Ectodermal cell (in vitro differentiated cells): ENCODE results near the gene KLHDC10.

Experiments used
- H3K27ac ChIP-seq: 2 replicates; pipeline ENCODE4 v1.7.0; 2013; ENCODE audit warnings: mild to moderate bottlenecking, low read depth, low read length; ENCODE audit not compliant: insufficient read depth, poor library complexity, severe bottlenecking
- H3K27me3 ChIP-seq: 2 replicates; pipeline ENCODE4 v1.7.0; 2013; ENCODE audit warnings: mild to moderate bottlenecking, low read length; ENCODE audit not compliant: insufficient read depth, control insufficient read depth, poor library complexity, severe bottlenecking
- H3K36me3 ChIP-seq: one replicate; pipeline ENCODE4 v1.7.0; 2013; ENCODE audit warnings: low read length; ENCODE audit not compliant: control insufficient read depth, insufficient read depth
- H3K4me1 ChIP-seq: one replicate; pipeline ENCODE4 v1.7.0; 2013; ENCODE audit warnings: low read length; ENCODE audit not compliant: control insufficient read depth, insufficient read depth
- H3K4me3 ChIP-seq: 2 replicates; pipeline ENCODE4 v1.7.0; 2013; ENCODE audit warnings: low read depth, low read length, control low read depth; ENCODE audit not compliant: insufficient read depth
- H3K9me3 ChIP-seq: 2 replicates; pipeline ENCODE4 v1.7.0; 2013; ENCODE audit warnings: mild to moderate bottlenecking, low read length, moderate library complexity; ENCODE audit not compliant: control insufficient read depth
- WGBS, 2 experiments: methylation state at CpG; one replicate each; pipeline ENCODE4 v1.1.7; 2013; ENCODE audit warnings: missing lambda C conversion rate in 2 of 2; 5-methylcytosine and 5-hydroxymethylcytosine counted together

KLHDC10 gene

GRCh38 chr7:130146693-130147405, 76.5 kb downstream of the KLHDC10 start:
- Histone ChIP-seq H3K9me3 (no peaks in the 10 kb centered on the region), H3K27ac (no peak overlapping the region), H3K36me3 (no peaks in the 10 kb centered on the region), H3K4me3 (no peak overlapping the region), H3K4me1 (peaks cover 9% of the 10 kb centered on the region), H3K27me3 (no peaks in the 10 kb centered on the region)
- 92 to 94% methylated on average over 9 of the region's 9 CpGs for WGBS, 2 experiments

- H3K36me3 ChIP-seq: no peaks in the 10 kb centered on the region
- H3K4me1 ChIP-seq: peaks cover 1% of the 10 kb centered on the region
- no peak overlapping the region for H3K4me3 ChIP-seq
- 92 to 95% methylated on average over 14 of the region's 14 CpGs for WGBS, 2 experiments
- no peaks in the 10 kb centered on the region for H3K9me3 ChIP-seq
- no peaks in the 10 kb centered on the region for H3K27me3 ChIP-seq
- H3K27ac ChIP-seq: no peak overlapping the region
Measured at GRCh38 chr7:130147710-130148325, 77.5 kb downstream of the KLHDC10 start.

- Histone ChIP-seq H3K27me3 (no peaks in the 10 kb centered on the region), H3K27ac (no peak overlapping the region), H3K4me3 (no peak overlapping the region), H3K9me3 (no peaks in the 10 kb centered on the region), H3K36me3 (no peaks in the 10 kb centered on the region), H3K4me1 (peaks cover 4% of the 10 kb centered on the region)
- 91% methylated on average over 9 of the region's 9 CpGs for WGBS, 2 experiments
Measured at GRCh38 chr7:130148561-130148960, 78.2 kb downstream of the KLHDC10 start.

GRCh38 chr7:130149281-130150139, 79.2 kb downstream of the KLHDC10 start:
- H3K27ac ChIP-seq: no peak overlapping the region
- H3K36me3 ChIP-seq: no peaks in the 10 kb centered on the region
- no peak overlapping the region for H3K4me3 ChIP-seq
- 88 to 89% methylated on average over 20 of the region's 20 CpGs for WGBS, 2 experiments
- H3K27me3 ChIP-seq: no peaks in the 10 kb centered on the region
- H3K4me1 ChIP-seq: peaks cover 4% of the 10 kb centered on the region
- H3K9me3 ChIP-seq: no peaks in the 10 kb centered on the region

GRCh38 chr7:130150587-130150986, 80.3 kb downstream of the KLHDC10 start:
- Histone ChIP-seq H3K36me3 (no peaks in the 10 kb centered on the region), H3K4me1 (peaks cover 4% of the 10 kb centered on the region), H3K27me3 (no peaks in the 10 kb centered on the region), H3K27ac (no peak overlapping the region), H3K4me3 (no peak overlapping the region), H3K9me3 (no peaks in the 10 kb centered on the region)
- 80 to 82% methylated on average over 11 of the region's 11 CpGs for WGBS, 2 experiments

- peaks cover 4% of the 10 kb centered on the region for H3K4me1 ChIP-seq
- H3K36me3 ChIP-seq: no peaks in the 10 kb centered on the region
- 84 to 93% methylated on average over 5 of the region's 5 CpGs for WGBS, 2 experiments
- H3K27ac ChIP-seq: no peak overlapping the region
- H3K4me3 ChIP-seq: no peak overlapping the region
- H3K27me3 ChIP-seq: no peaks in the 10 kb centered on the region
- no peaks in the 10 kb centered on the region for H3K9me3 ChIP-seq
Measured at GRCh38 chr7:130151591-130152492, 81.5 kb downstream of the KLHDC10 start.

GRCh38 chr7:130152493-130153210, 82.3 kb downstream of the KLHDC10 start:
- no peak overlapping the region for H3K27ac ChIP-seq
- H3K27me3 ChIP-seq: no peaks in the 10 kb centered on the region
- no peak overlapping the region for H3K4me3 ChIP-seq
- peaks cover 4% of the 10 kb centered on the region for H3K4me1 ChIP-seq
- H3K36me3 ChIP-seq: no peaks in the 10 kb centered on the region
- 92% methylated on average over 17 of the region's 17 CpGs for WGBS, 2 experiments
- no peaks in the 10 kb centered on the region for H3K9me3 ChIP-seq

- Histone ChIP-seq H3K4me1 (peaks cover 4% of the 10 kb centered on the region), H3K27ac (no peak overlapping the region), H3K9me3 (no peaks in the 10 kb centered on the region), H3K27me3 (no peaks in the 10 kb centered on the region), H3K4me3 (no peak overlapping the region), H3K36me3 (peaks cover 4% of the 10 kb centered on the region)
- WGBS, 2 experiments: 90 to 91% methylated on average over 29 of the region's 29 CpGs
Measured at GRCh38 chr7:130153211-130153908, 83.0 kb downstream of the KLHDC10 start.

- WGBS, 2 experiments: 92% methylated on average over 6 of the region's 6 CpGs
- no peaks in the 10 kb centered on the region for H3K9me3 ChIP-seq
- H3K27ac ChIP-seq: no peak overlapping the region
- H3K4me1 ChIP-seq: peaks cover 4% of the 10 kb centered on the region
- H3K27me3 ChIP-seq: no peaks in the 10 kb centered on the region
- H3K4me3 ChIP-seq: no peak overlapping the region
- peaks cover 5% of the 10 kb centered on the region for H3K36me3 ChIP-seq
Measured at GRCh38 chr7:130154131-130154500, 83.8 kb downstream of the KLHDC10 start.
